GM19397 (cell line): ENCODE data around the gene SDK1.

Source experiments
- ATAC-seq: cut with Tn5 transposase; IDR thresholded peaks from one replicate; pipeline ENCODE4 v1.9.1; 2021; ENCODE audit warnings: mild to moderate bottlenecking, moderate library complexity; ENCODE audit not compliant: unreplicated experiment

SDK1 gene

GRCh38 chr7:4110438-4110837 lies 809.4 kb downstream of the SDK1 start:
- ATAC-seq = no peak

- no peak for ATAC-seq
Observed at GRCh38 chr7:4111166-4111565, 810.1 kb downstream of the SDK1 start.

GRCh38 chr7:4113271-4113670 lies 812.2 kb downstream of the SDK1 start:
- no peak for ATAC-seq

GRCh38 chr7:4113976-4114375 lies 812.9 kb downstream of the SDK1 start:
- ATAC-seq = no peak

GRCh38 chr7:4115442-4115841 lies 814.4 kb downstream of the SDK1 start:
- no peak for ATAC-seq

GRCh38 chr7:4115941-4116610 lies 815.0 kb downstream of the SDK1 start:
- no peak for ATAC-seq

GRCh38 chr7:4119848-4120247 lies 818.8 kb downstream of the SDK1 start:
- no peak for ATAC-seq

- no peak for ATAC-seq
Observed at GRCh38 chr7:4123346-4123745, 822.3 kb downstream of the SDK1 start.

GRCh38 chr7:4123823-4124222 lies 822.8 kb downstream of the SDK1 start:
- no peak for ATAC-seq

GRCh38 chr7:4124556-4125477 lies 823.8 kb downstream of the SDK1 start:
- no peak for ATAC-seq

- no peak for ATAC-seq
Observed at GRCh38 chr7:4127909-4128560, 827.0 kb downstream of the SDK1 start.

- no peak for ATAC-seq
Observed at GRCh38 chr7:4129481-4130122, 828.5 kb downstream of the SDK1 start.

GRCh38 chr7:4131063-4131462 lies 830.0 kb downstream of the SDK1 start:
- no peak for ATAC-seq

- ATAC-seq = no peak
Observed at GRCh38 chr7:4132221-4132620, 831.2 kb downstream of the SDK1 start.

GRCh38 chr7:4133491-4134044 lies 832.5 kb downstream of the SDK1 start:
- no peak for ATAC-seq

- no peak for ATAC-seq
Observed at GRCh38 chr7:4134204-4134603, 833.2 kb downstream of the SDK1 start.

- no peak for ATAC-seq
Observed at GRCh38 chr7:4134631-4135030, 833.6 kb downstream of the SDK1 start.

- no peak for ATAC-seq
Observed at GRCh38 chr7:4135301-4135700, 834.2 kb downstream of the SDK1 start.

- no peak for ATAC-seq
Observed at GRCh38 chr7:4136036-4136435, 835.0 kb downstream of the SDK1 start.

GRCh38 chr7:4136501-4137110 lies 835.6 kb downstream of the SDK1 start:
- no peak for ATAC-seq
